PC-3 (cell line): Measurements from ENCODE around the gene GBA2. TPM values are rescaled to one million over a fixed set of nuclear protein-coding genes. Genes with fewer than 3 reads are reported as not detected.

Source experiments
- ATAC-seq: fragments of 200-7000 bp; cut with Tn5 transposase; 2 replicates; pipeline ENCODE4 v1.9.1; 2020; ENCODE audit warnings: mild to moderate bottlenecking, moderate library complexity
- BruUV-seq: library from RNA; stranded (reverse); fragments of 400-500 nt; replicated peaks from 2 replicates; lab custom pipeline; 2021; lab: Mats Ljungman, UMichigan
- CTCF ChIA-PET: fragments of 300-600 bp; sonication (Branson Sonifier 250); formaldehyde crosslinking; loops from one replicate; lab custom pipeline; 2022; ENCODE audit warnings: antibody characterized with exemption; lab: Charles Lee
- POLR2A ChIA-PET: fragments of 300-600 bp; sonication (Branson Sonifier 250); formaldehyde crosslinking; loops from one replicate; lab custom pipeline; 2022; ENCODE audit warnings: antibody characterized with exemption; ENCODE audit not compliant: unreplicated experiment; lab: Charles Lee
- DNase-seq: peaks from one replicate; pipeline ENCODE4 v3.0.0-alpha.2; 2015
- H2AFZ ChIP-seq: fragments of 300-600 bp; sonication (generic); 2 replicates; pipeline ENCODE4 v1.6.0; 2016; ENCODE audit warnings: antibody characterized with exemption, low read length
- H3F3A ChIP-seq: fragments of 300-600 bp; sonication (generic); one replicate; pipeline ENCODE4 v1.6.0; 2017; ENCODE audit warnings: antibody characterized with exemption, low read length, control low read depth, mild to moderate bottlenecking; ENCODE audit not compliant: unreplicated experiment
- H3K27ac ChIP-seq: fragments of 300-600 bp; sonication (generic); 2 replicates; pipeline ENCODE4 v1.5.1; 2016; ENCODE audit warnings: mild to moderate bottlenecking, low read length
- H3K27me3 ChIP-seq: fragments of 300-600 bp; sonication (generic); 2 replicates; pipeline ENCODE4 v1.6.1; 2016; ENCODE audit warnings: low read length, mixed read lengths
- H3K36me3 ChIP-seq: fragments of 300-600 bp; sonication (generic); 2 replicates; pipeline ENCODE4 v1.6.1; 2016; ENCODE audit warnings: low read depth, mixed run types, low read length, mixed read lengths
- H3K4me1 ChIP-seq: fragments of 300-600 bp; sonication (generic); 2 replicates; pipeline ENCODE4 v1.5.1; 2016; ENCODE audit warnings: low read length; ENCODE audit not compliant: insufficient read depth
- H3K4me2 ChIP-seq: fragments of 300-600 bp; sonication (generic); 2 replicates; pipeline ENCODE4 v1.6.0; 2016; ENCODE audit warnings: low read length
- H3K4me3 ChIP-seq: fragments of 300-600 bp; sonication (generic); 2 replicates; pipeline ENCODE4 v1.5.1; 2016; ENCODE audit warnings: mild to moderate bottlenecking, low read length, mixed read lengths
- H3K79me2 ChIP-seq: fragments of 300-600 bp; sonication (generic); 2 replicates; pipeline ENCODE4 v1.6.1; 2017; ENCODE audit warnings: low read length, mixed read lengths
- H3K9ac ChIP-seq: fragments of 300-600 bp; sonication (generic); 2 replicates; pipeline ENCODE4 v1.6.0; 2016; ENCODE audit warnings: mild to moderate bottlenecking, low read length
- H3K9me2 ChIP-seq: fragments of 300-600 bp; sonication (generic); replicated peaks from 2 replicates; pipeline ENCODE4 v1.6.1; 2016; ENCODE audit warnings: mixed run types, low read length, mixed read lengths
- H3K9me3 ChIP-seq: fragments of 300-600 bp; sonication (generic); 2 replicates; pipeline ENCODE4 v1.6.1; 2016; ENCODE audit warnings: low read length, mixed read lengths
- H4K20me1 ChIP-seq: fragments of 300-600 bp; sonication (generic); 2 replicates; pipeline ENCODE4 v1.6.1; 2016; ENCODE audit warnings: low read length, mixed read lengths
- EZH2 ChIP-seq: fragments of 300-600 bp; sonication (generic); IDR thresholded peaks from one replicate; pipeline ENCODE4 v1.6.1; 2017; ENCODE audit warnings: antibody characterized with exemption, mild to moderate bottlenecking, low read length; ENCODE audit not compliant: unreplicated experiment
- EZH2phosphoT487 ChIP-seq: fragments of 300-600 bp; sonication (generic); IDR thresholded peaks from 2 replicates; pipeline ENCODE4 v1.6.1; 2018; ENCODE audit warnings: mild to moderate bottlenecking, antibody characterized with exemption, low read length, borderline replicate concordance
- intact Hi-C: fragments of 100-400 bp; cut with micrococcal nuclease; formaldehyde crosslinking; loops from 2 replicates; pipeline ENCODE4 v1.9.0; 2023
- total RNA-seq: library from RNA; depleted of rRNA; stranded (reverse); fragments of >200 nt; gene quantifications from 2 replicates; pipeline ENCODE4 v1.2.3, GENCODE V29; 2014
- TF ChIP-seq, protein P1 (sequence below): fragments of 300-600 bp; sonication (generic); conservative IDR thresholded peaks from 2 replicates; pipeline ENCODE4 v1.5.1; 2017; ENCODE audit warnings: antibody characterized with exemption, low read depth, mild to moderate bottlenecking, low read length

The GBA2 gene
- total RNA-seq, 1 experiment from 2014 or later, result 81.7 TPM

DNA sequence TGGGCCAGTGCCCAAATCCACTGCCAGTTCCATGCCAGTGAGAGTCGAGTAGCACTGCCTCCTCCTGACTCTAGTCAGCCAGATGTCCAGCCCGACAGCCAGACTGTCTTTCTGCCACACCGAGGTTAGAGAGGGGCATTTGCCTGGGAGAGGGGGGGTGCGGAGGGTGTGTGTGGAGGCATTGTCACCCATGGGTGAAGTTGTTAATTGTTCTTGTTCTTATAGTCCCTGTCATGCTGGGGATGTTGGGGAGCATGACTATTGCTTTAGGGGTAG, 1.2 kb upstream of the GBA2 start:
- H3K4me3 ChIP-seq, result peak overlapping the region; percentile 95
- TF ChIP-seq EZH2phosphoT487, result no peak
- TF ChIP-seq EZH2, result no peak
- TF ChIP-seq, protein P1, sequence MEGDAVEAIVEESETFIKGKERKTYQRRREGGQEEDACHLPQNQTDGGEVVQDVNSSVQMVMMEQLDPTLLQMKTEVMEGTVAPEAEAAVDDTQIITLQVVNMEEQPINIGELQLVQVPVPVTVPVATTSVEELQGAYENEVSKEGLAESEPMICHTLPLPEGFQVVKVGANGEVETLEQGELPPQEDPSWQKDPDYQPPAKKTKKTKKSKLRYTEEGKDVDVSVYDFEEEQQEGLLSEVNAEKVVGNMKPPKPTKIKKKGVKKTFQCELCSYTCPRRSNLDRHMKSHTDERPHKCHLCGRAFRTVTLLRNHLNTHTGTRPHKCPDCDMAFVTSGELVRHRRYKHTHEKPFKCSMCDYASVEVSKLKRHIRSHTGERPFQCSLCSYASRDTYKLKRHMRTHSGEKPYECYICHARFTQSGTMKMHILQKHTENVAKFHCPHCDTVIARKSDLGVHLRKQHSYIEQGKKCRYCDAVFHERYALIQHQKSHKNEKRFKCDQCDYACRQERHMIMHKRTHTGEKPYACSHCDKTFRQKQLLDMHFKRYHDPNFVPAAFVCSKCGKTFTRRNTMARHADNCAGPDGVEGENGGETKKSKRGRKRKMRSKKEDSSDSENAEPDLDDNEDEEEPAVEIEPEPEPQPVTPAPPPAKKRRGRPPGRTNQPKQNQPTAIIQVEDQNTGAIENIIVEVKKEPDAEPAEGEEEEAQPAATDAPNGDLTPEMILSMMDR, result no peak
- peak overlapping the region; percentile 91 for H3K9ac ChIP-seq
- no peaks in the 10 kb centered on the region for H3F3A ChIP-seq
- peaks cover 55% of the 10 kb centered on the region for H3K79me2 ChIP-seq
- H3K9me2 ChIP-seq, result no peaks in the 10 kb centered on the region
- CTCF ChIA-PET, result interaction anchor here (2.1 kb wide), 1 partner anchor 22 kb away, joined by 6 read pairs; no protein-coding TSS in a partner anchor
- POLR2A ChIA-PET, result interaction anchor here (0.9 to 1.0 kb wide), 2 partner anchors 13 to 18 kb away, joined by 3 to 6 read pairs; partner anchors contain the start of genes CREB3 and TLN1
- peak overlapping the region; percentile 65 for H3K27ac ChIP-seq
- peak overlapping the region; percentile 98 for H3K4me2 ChIP-seq
- H2AFZ ChIP-seq, result peak overlapping the region; percentile 88; the same call in 1 of the 2 replicates
- H3K27me3 ChIP-seq, result no peaks in the 10 kb centered on the region
- H3K9me3 ChIP-seq, result no peaks in the 10 kb centered on the region
- H3K4me1 ChIP-seq, result peaks cover 26% of the 10 kb centered on the region
- no TSS peak for BruUV-seq
- intact Hi-C loops, result no loop called here
- peaks cover 22% of the 10 kb centered on the region for H4K20me1 ChIP-seq
- ATAC-seq, result no peak
- no peaks in the 10 kb centered on the region for H3K36me3 ChIP-seq
- DNase-seq, result no peak

GRCh38 chr9:35749515-35750255, 657 bp upstream of the GBA2 start:
- ATAC-seq (peak; percentile 13), DNase-seq (peak; percentile 19)
- Histone ChIP-seq H3K9ac (peak overlapping the region; percentile 91), H4K20me1 (peaks cover 23% of the 10 kb centered on the region), H3K27me3 (no peaks in the 10 kb centered on the region), H3K9me3 (no peaks in the 10 kb centered on the region), H3K4me2 (peak overlapping the region; percentile 98), H3K9me2 (no peaks in the 10 kb centered on the region), H3K4me1 (peaks cover 26% of the 10 kb centered on the region), H2AFZ (peak overlapping the region; percentile 88), H3K36me3 (no peaks in the 10 kb centered on the region; the same call in 1 of the 2 replicates), H3K79me2 (peaks cover 61% of the 10 kb centered on the region), H3F3A (no peaks in the 10 kb centered on the region), H3K4me3 (peak overlapping the region; percentile 95), H3K27ac (peak overlapping the region; percentile 65)
- ChIA-PET CTCF (interaction anchor here (2.1 kb wide), 1 partner anchor 22 kb away, joined by 6 read pairs; no protein-coding TSS in a partner anchor), POLR2A (interaction anchor here (0.9 to 1.0 kb wide), 2 partner anchors 13 to 18 kb away, joined by 3 to 6 read pairs; partner anchors contain the start of genes CREB3 and TLN1)
- TF ChIP-seq, protein P1, result no peak
- TF ChIP-seq EZH2phosphoT487 (no peak), EZH2 (no peak)
- intact Hi-C loops, result no loop called here
- BruUV-seq, result no TSS peak
